DOHH2 (cell line): Measurements from ENCODE around the gene FRS3.

Experiments
- H3F3A ChIP-seq: fragments of 200-600 bp; sonication (generic), shearing (Covaris generic); 2 replicates; pipeline ENCODE4 v1.6.0; 2016; ENCODE audit warnings: antibody characterized with exemption, mild to moderate bottlenecking; ENCODE audit not compliant: control insufficient read depth, insufficient read depth
- H3K27ac ChIP-seq: fragments of 200-600 bp; sonication (generic); 2 replicates; pipeline ENCODE4 v1.5.1; 2014; ENCODE audit warnings: low read depth, mild to moderate bottlenecking, low read length, moderate library complexity
- H3K27me3 ChIP-seq: fragments of 200-600 bp; sonication (generic); 2 replicates; pipeline ENCODE4 v1.6.1; 2014; ENCODE audit warnings: mild to moderate bottlenecking, low read length, mixed read lengths; ENCODE audit not compliant: control insufficient read depth
- H3K36me3 ChIP-seq: fragments of 200-600 bp; sonication (generic); 2 replicates; pipeline ENCODE4 v1.6.1; 2014; ENCODE audit warnings: mild to moderate bottlenecking, low read length, moderate library complexity, mixed read lengths; ENCODE audit not compliant: control insufficient read depth
- H3K4me1 ChIP-seq: fragments of 200-600 bp; sonication (generic); 2 replicates; pipeline ENCODE4 v1.6.1; 2014; ENCODE audit warnings: mild to moderate bottlenecking, low read length, mixed read lengths; ENCODE audit not compliant: control insufficient read depth
- H3K4me2 ChIP-seq: fragments of 200-600 bp; sonication (generic); 2 replicates; pipeline ENCODE4 v1.6.0; 2014; ENCODE audit warnings: mild to moderate bottlenecking, low read length, moderate library complexity
- H3K4me3 ChIP-seq: fragments of 200-600 bp; sonication (generic); 2 replicates; pipeline ENCODE4 v1.5.1; 2014; ENCODE audit warnings: mild to moderate bottlenecking, low read length, mixed read lengths
- H3K79me2 ChIP-seq: fragments of 200-600 bp; sonication (generic); 2 replicates; pipeline ENCODE4 v1.6.1; 2014; ENCODE audit warnings: mild to moderate bottlenecking, low read length, mixed read lengths; ENCODE audit not compliant: control insufficient read depth
- H3K9me2 ChIP-seq: fragments of 200-600 bp; sonication (generic); replicated peaks from 2 replicates; pipeline ENCODE4 v1.6.1; 2014; ENCODE audit warnings: mild to moderate bottlenecking, low read length, mixed read lengths; ENCODE audit not compliant: control insufficient read depth
- H3K9me3 ChIP-seq: fragments of 200-600 bp; sonication (generic); 2 replicates; pipeline ENCODE4 v1.6.1; 2014; ENCODE audit warnings: antibody characterized with exemption, low read length, mixed read lengths; ENCODE audit not compliant: control insufficient read depth, insufficient read depth
- H4K20me1 ChIP-seq: fragments of 200-600 bp; sonication (generic); 2 replicates; pipeline ENCODE4 v1.6.0; 2014; ENCODE audit warnings: low read depth, mild to moderate bottlenecking, antibody characterized with exemption, low read length, moderate library complexity; ENCODE audit not compliant: control insufficient read depth, insufficient read depth
- EZH2phosphoT487 ChIP-seq: fragments of 200-600 bp; sonication (generic); IDR thresholded peaks from 2 replicates; pipeline ENCODE4 v1.6.1; 2017; ENCODE audit warnings: borderline replicate concordance, mild to moderate bottlenecking, antibody characterized with exemption, low read length, moderate library complexity, mixed read lengths
- TF ChIP-seq, protein P1 (sequence below): fragments of 200-600 bp; sonication (generic); IDR thresholded peaks from one replicate; pipeline ENCODE4 v1.5.1; 2014; ENCODE audit warnings: antibody characterized with exemption, mild to moderate bottlenecking, low read depth, low read length; ENCODE audit not compliant: poor library complexity, severe bottlenecking

Gene FRS3

DNA sequence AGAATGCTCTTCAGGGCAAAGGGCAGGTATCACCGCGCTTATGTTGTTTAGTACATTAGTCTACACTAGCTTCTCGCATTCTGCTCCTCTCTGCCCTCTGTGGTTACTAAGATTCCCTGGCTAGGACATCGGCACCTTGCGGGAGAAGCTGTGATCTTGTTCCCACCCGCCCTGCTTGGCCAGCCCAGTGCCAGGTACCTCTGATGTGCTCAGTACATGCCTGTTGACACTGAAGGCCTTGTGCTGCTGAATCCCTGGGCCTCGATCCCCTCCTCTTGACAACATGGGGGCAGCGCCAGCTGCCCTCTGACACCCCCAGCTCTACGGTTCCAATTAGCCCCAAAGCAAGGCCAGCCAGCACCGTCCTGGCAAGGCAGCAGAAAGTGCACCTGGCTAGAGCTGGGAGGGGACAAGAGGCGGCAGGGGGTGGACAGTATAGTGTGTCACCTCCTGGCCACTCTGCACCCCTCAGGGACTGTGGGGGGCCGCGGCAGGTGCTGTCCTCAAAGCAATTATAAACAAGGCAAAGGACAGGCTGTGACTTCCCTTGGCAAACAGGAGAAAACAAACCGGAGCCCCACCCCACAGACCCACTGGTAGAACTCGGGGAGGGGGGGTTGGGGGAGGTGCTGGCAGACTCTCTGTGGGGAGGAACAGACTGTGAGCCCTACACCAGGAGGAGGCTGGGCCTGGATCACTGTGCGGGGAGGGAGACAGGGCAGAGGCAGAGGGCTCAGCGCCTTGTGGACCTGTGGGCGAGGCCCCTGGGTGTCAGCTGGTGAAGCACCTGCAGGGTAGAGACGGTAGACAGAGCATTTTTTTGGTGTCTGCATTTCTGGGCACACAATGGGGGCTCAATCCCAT, 51.4 kb downstream of the FRS3 start:
- Histone ChIP-seq H3K9me2 (no peaks in the 10 kb centered on the region), H3K27ac (no peak overlapping the region), H3K9me3 (no peaks in the 10 kb centered on the region), H3K36me3 (peaks cover 40% of the 10 kb centered on the region), H3F3A (peaks cover 8% of the 10 kb centered on the region; the same call in 1 of the 2 replicates), H3K27me3 (no peaks in the 10 kb centered on the region), H3K4me2 (no peak overlapping the region), H3K4me1 (peaks cover 94% of the 10 kb centered on the region), H4K20me1 (no peaks in the 10 kb centered on the region), H3K79me2 (peaks cover 96% of the 10 kb centered on the region), H3K4me3 (no peak overlapping the region)
- TF ChIP-seq EZH2phosphoT487: no peak
- TF ChIP-seq, protein P1, sequence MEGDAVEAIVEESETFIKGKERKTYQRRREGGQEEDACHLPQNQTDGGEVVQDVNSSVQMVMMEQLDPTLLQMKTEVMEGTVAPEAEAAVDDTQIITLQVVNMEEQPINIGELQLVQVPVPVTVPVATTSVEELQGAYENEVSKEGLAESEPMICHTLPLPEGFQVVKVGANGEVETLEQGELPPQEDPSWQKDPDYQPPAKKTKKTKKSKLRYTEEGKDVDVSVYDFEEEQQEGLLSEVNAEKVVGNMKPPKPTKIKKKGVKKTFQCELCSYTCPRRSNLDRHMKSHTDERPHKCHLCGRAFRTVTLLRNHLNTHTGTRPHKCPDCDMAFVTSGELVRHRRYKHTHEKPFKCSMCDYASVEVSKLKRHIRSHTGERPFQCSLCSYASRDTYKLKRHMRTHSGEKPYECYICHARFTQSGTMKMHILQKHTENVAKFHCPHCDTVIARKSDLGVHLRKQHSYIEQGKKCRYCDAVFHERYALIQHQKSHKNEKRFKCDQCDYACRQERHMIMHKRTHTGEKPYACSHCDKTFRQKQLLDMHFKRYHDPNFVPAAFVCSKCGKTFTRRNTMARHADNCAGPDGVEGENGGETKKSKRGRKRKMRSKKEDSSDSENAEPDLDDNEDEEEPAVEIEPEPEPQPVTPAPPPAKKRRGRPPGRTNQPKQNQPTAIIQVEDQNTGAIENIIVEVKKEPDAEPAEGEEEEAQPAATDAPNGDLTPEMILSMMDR: no peak

DNA sequence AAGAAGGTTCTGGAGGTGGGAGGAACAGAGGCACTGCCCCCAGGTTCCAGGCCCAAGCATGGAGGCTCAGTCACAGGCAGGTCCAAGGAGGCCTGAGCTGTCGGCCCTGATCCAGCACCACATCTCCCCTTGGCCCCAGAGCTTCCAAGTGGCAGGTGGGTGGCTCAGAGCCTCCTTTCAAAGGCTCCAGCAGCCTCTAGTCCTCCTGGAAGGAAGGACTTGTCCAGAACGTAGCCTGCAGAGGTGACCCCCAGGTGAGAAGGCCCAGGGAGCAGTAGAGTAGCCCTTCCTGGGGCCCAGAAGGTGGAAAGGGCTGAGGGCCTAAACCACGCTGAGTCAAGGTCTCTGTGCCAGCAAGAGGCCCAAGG, 52.0 kb downstream of the FRS3 start:
- Histone ChIP-seq H4K20me1 (peaks cover 6% of the 10 kb centered on the region), H3K9me2 (no peaks in the 10 kb centered on the region), H3K4me3 (no peak overlapping the region), H3K36me3 (peaks cover 42% of the 10 kb centered on the region), H3F3A (peaks cover 10% of the 10 kb centered on the region; the same call in 1 of the 2 replicates), H3K79me2 (peaks cover 96% of the 10 kb centered on the region), H3K4me2 (no peak overlapping the region), H3K27me3 (no peaks in the 10 kb centered on the region), H3K27ac (no peak overlapping the region), H3K4me1 (peaks cover 94% of the 10 kb centered on the region), H3K9me3 (no peaks in the 10 kb centered on the region)
- TF ChIP-seq, protein P1: no peak
- TF ChIP-seq EZH2phosphoT487: no peak

DNA sequence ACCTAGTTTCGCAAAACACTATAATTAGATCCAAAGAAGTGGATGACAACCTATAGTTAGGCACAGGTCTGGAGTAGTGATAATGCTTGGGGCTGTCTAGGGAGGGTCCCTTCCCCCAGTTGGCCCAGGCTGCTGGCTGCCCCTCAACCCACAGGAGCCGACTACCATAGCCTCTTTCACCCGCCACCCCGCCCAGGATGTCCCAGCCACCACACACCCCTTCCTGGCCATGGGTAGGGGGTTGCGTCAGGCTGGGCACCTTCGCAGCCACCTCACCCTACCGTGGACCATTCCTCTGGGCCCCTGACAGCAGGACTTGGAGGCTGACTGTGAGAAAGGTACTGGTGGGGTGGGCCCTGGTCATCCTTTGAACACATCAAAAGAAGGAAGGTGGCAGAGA, 52.8 kb downstream of the FRS3 start:
- TF ChIP-seq, protein P1: no peak
- no peak for TF ChIP-seq EZH2phosphoT487
- no peaks in the 10 kb centered on the region for H3K9me2 ChIP-seq
- peaks cover 10% of the 10 kb centered on the region for H4K20me1 ChIP-seq

More for the DNA sequence above, 52.8 kb downstream of the FRS3 start:
- Histone ChIP-seq H3K4me3 (no peak overlapping the region), H3K36me3 (peaks cover 40% of the 10 kb centered on the region), H3K9me3 (no peaks in the 10 kb centered on the region), H3K79me2 (peaks cover 96% of the 10 kb centered on the region), H3F3A (peaks cover 10% of the 10 kb centered on the region; the same call in 1 of the 2 replicates), H3K27ac (no peak overlapping the region), H3K4me2 (no peak overlapping the region), H3K27me3 (no peaks in the 10 kb centered on the region), H3K4me1 (peaks cover 94% of the 10 kb centered on the region)
